H1 (cell line): Measurements from ENCODE around the gene STARD7. TPM values are rescaled to one million over a fixed set of nuclear protein-coding genes. Genes with fewer than 3 reads are reported as not detected.

Experiments
- CTCF ChIA-PET: fragments of 300-600 bp; sonication (Branson Sonifier 250); formaldehyde crosslinking; loops from one replicate; lab custom pipeline; 2021; ENCODE audit not compliant: partially characterized antibody; lab: Charles Lee
- POLR2A ChIA-PET: fragments of 300-600 bp; sonication (Branson Sonifier 250); formaldehyde crosslinking; loops from one replicate; lab custom pipeline; 2021; ENCODE audit warnings: inconsistent platforms; ENCODE audit not compliant: partially characterized antibody; lab: Charles Lee
- DNase-seq, 2 experiments: peaks; one replicate each; pipeline versions ENCODE4 v3.0.0 to v3.0.0-alpha.2; 2010 to 2022; ENCODE audit warnings: low spot score in 2 of 2, low read depth in 1 of 2, mixed read lengths in 1 of 2
- FAIRE-seq: peaks from 2 replicates; lab custom pipeline; 2011; peaks lifted over from hg19 to GRCh38; lab: Jason Lieb, UNC
- H2AFZ ChIP-seq: 2 replicates; pipeline ENCODE4 v1.8.1; 2012; ENCODE audit warnings: low read length, inconsistent platforms
- H2AK5ac ChIP-seq: 2 replicates; pipeline ENCODE4 v1.6.1; 2013; ENCODE audit warnings: low read depth, low read length
- H2BK120ac ChIP-seq: replicated peaks from 2 replicates; pipeline ENCODE3; 2013; ENCODE audit warnings: low read depth, low read length, inconsistent platforms
- H2BK12ac ChIP-seq: 2 replicates; pipeline ENCODE4 v1.6.1; 2013; ENCODE audit warnings: low read depth, low read length
- H2BK15ac ChIP-seq: 2 replicates; pipeline ENCODE4 v1.6.1; 2013; ENCODE audit warnings: low read length
- H2BK20ac ChIP-seq: 2 replicates; pipeline ENCODE4 v1.6.1; 2013; ENCODE audit warnings: low read length
- H2BK5ac ChIP-seq: 2 replicates; pipeline ENCODE4 v1.6.1; 2013; ENCODE audit warnings: low read depth, low read length
- H3K14ac ChIP-seq: 2 replicates; pipeline ENCODE4 v1.6.1; 2013; ENCODE audit warnings: inconsistent platforms; ENCODE audit not compliant: insufficient read length
- H3K18ac ChIP-seq: 2 replicates; pipeline ENCODE4 v1.6.1; 2013; ENCODE audit warnings: low read length; ENCODE audit errors: extremely low read depth
- H3K23ac ChIP-seq: 2 replicates; pipeline ENCODE4 v1.6.1; 2013; ENCODE audit warnings: inconsistent platforms; ENCODE audit not compliant: insufficient read length
- H3K23me2 ChIP-seq: 2 replicates; pipeline ENCODE4 v1.6.1; 2013; ENCODE audit warnings: low read depth, low read length
- H3K27ac ChIP-seq: 2 replicates; pipeline ENCODE4 v1.6.1; 2011; ENCODE audit warnings: low read depth, low read length, inconsistent platforms
- H3K27me3 ChIP-seq, 4 experiments: replicated peaks in 1 of 4; 1 replicate in 1 of 4; 2 replicates in 3 of 4; pipeline versions ENCODE4 v1.6.1 to v1.8.1; 2011 to 2013; ENCODE audit warnings: low read length in 3 of 4, mild to moderate bottlenecking in 3 of 4, inconsistent platforms in 2 of 4, mixed read lengths in 2 of 4, moderate library complexity in 1 of 4; ENCODE audit not compliant: control insufficient read depth in 3 of 4, insufficient read depth in 3 of 4; ENCODE audit errors: extremely low read depth in 1 of 4
- H3K36me3 ChIP-seq, 4 experiments: 2 replicates each; pipeline versions ENCODE4 v1.6.1 to v1.8.1; 2011 to 2013; ENCODE audit warnings: mild to moderate bottlenecking in 4 of 4, low read length in 3 of 4, moderate library complexity in 2 of 4, control low read depth in 1 of 4, inconsistent platforms in 1 of 4; ENCODE audit not compliant: insufficient read depth in 4 of 4, control insufficient read depth in 2 of 4
- H3K4ac ChIP-seq: replicated peaks from 2 replicates; pipeline ENCODE3; 2013; ENCODE audit warnings: low read length, low read depth, mixed read lengths, inconsistent platforms; ENCODE audit not compliant: insufficient read length
- H3K4me1 ChIP-seq, 4 experiments: replicated peaks in 1 of 4; 1 replicate in 1 of 4; 2 replicates in 3 of 4; pipeline versions ENCODE4 v1.6.1 to v1.8.1; 2011 to 2013; ENCODE audit warnings: low read length in 3 of 4, inconsistent platforms in 2 of 4, mixed read lengths in 1 of 4; ENCODE audit not compliant: insufficient read depth in 4 of 4, control insufficient read depth in 3 of 4
- H3K4me2 ChIP-seq, 2 experiments: 2 replicates each; pipeline versions ENCODE4 v1.6.1 to v1.8.1; 2011 to 2013; ENCODE audit warnings: low read depth in 2 of 2, low read length in 2 of 2, control low read depth in 1 of 2, inconsistent platforms in 1 of 2, mild to moderate bottlenecking in 1 of 2; ENCODE audit not compliant: insufficient read depth in 1 of 2
- H3K4me3 ChIP-seq, 4 experiments: fragments of 200-600, 300-600 bp in 1 of 4; sonication (generic), shearing (Covaris generic), sonication (Bioruptor Twin) in 1 of 4; 2 replicates each; pipeline versions ENCODE4 v1.5.1 to v1.8.1; 2011 to 2016; ENCODE audit warnings: low read length in 4 of 4, low read depth in 3 of 4, control low read depth in 2 of 4, inconsistent platforms in 2 of 4, mild to moderate bottlenecking in 2 of 4, mixed read lengths in 1 of 4, moderate library complexity in 1 of 4; ENCODE audit not compliant: insufficient read depth in 2 of 4; ENCODE audit errors: extremely low read depth in 1 of 4
- H3K56ac ChIP-seq: replicated peaks from 2 replicates; pipeline ENCODE3; 2013; ENCODE audit warnings: low read depth, mild to moderate bottlenecking, mixed read lengths, low read length, inconsistent platforms; ENCODE audit not compliant: insufficient read length
- H3K79me1 ChIP-seq: 2 replicates; pipeline ENCODE4 v1.6.1; 2013; ENCODE audit warnings: low read depth, low read length, control low read depth
- H3K79me2 ChIP-seq, 2 experiments: 2 replicates each; pipeline versions ENCODE4 v1.6.1 to v1.8.1; 2012 to 2013; ENCODE audit warnings: low read length in 2 of 2, mild to moderate bottlenecking in 2 of 2, inconsistent platforms in 1 of 2; ENCODE audit not compliant: insufficient read depth in 2 of 2, control insufficient read depth in 1 of 2
- H3K9ac ChIP-seq, 4 experiments: replicated peaks in 1 of 4; 1 replicate in 1 of 4; 2 replicates in 3 of 4; pipeline versions ENCODE4 v1.6.1 to v1.8.1; 2011 to 2013; ENCODE audit warnings: low read depth in 3 of 4, low read length in 3 of 4, control low read depth in 2 of 4, mild to moderate bottlenecking in 2 of 4, moderate library complexity in 2 of 4, inconsistent platforms in 1 of 4; ENCODE audit errors: extremely low read depth in 1 of 4
- H3K9me3 ChIP-seq, 2 experiments: 2 replicates each; pipeline versions ENCODE4 v1.6.1 to v1.8.1; 2012 to 2013; ENCODE audit warnings: mild to moderate bottlenecking in 2 of 2, moderate library complexity in 2 of 2, control low read depth in 1 of 2, inconsistent platforms in 1 of 2, low read depth in 1 of 2, low read length in 1 of 2, mixed read lengths in 1 of 2; ENCODE audit not compliant: insufficient read depth in 2 of 2
- H4K20me1 ChIP-seq, 2 experiments: replicated peaks in 1 of 2; 2 replicates each; pipeline versions ENCODE3 to v1.8.1; 2011 to 2013; ENCODE audit warnings: inconsistent platforms in 2 of 2, low read length in 2 of 2, mild to moderate bottlenecking in 1 of 2; ENCODE audit not compliant: insufficient read depth in 2 of 2, control insufficient read depth in 1 of 2
- H4K5ac ChIP-seq: 2 replicates; pipeline ENCODE4 v1.6.1; 2013; ENCODE audit warnings: low read length, low read depth, mixed read lengths, inconsistent platforms; ENCODE audit not compliant: insufficient read length
- H4K8ac ChIP-seq: 2 replicates; pipeline ENCODE4 v1.8.0; 2013; ENCODE audit warnings: mild to moderate bottlenecking, moderate library complexity, low read length, inconsistent platforms; ENCODE audit not compliant: insufficient read depth; ENCODE audit errors: extremely low read depth
- H4K91ac ChIP-seq: replicated peaks from 2 replicates; pipeline ENCODE3; 2013; ENCODE audit warnings: low read length, mixed read lengths, inconsistent platforms; ENCODE audit not compliant: insufficient read length
- CREB1 ChIP-seq: IDR thresholded peaks from 2 replicates; pipeline ENCODE4 v1.6.1; 2012; ENCODE audit warnings: inconsistent platforms
- RXRA ChIP-seq: IDR thresholded peaks from 2 replicates; pipeline ENCODE4 v1.6.1; 2011; ENCODE audit warnings: low read depth, mild to moderate bottlenecking, low read length, moderate library complexity; ENCODE audit not compliant: insufficient read depth
- WGBS, 2 experiments: shearing (Covaris generic) in 1 of 2; methylation state at CpG; one replicate each; pipeline versions ENCODE4 v1.1.6 to v1.1.7; 2013 to 2015; ENCODE audit warnings: low lambda C conversion rate in 2 of 2, mixed read lengths in 2 of 2, inconsistent platforms in 1 of 2, low coverage in 1 of 2, missing lambda C conversion rate in 1 of 2; ENCODE audit not compliant: insufficient replicate concordance in 2 of 2, insufficient coverage in 1 of 2, insufficient read length in 1 of 2; ENCODE audit errors: extremely low coverage in 1 of 2, missing lambda C conversion rate in 1 of 2; 5-methylcytosine and 5-hydroxymethylcytosine counted together
- polyA plus RNA-seq, 7 experiments: library from polyadenylated mRNA; depleted of rRNA in 3 of 7; stranded (reverse) in 5 of 7; unstranded in 2 of 7; fragments of >200 nt in 5 of 7; fragments of 200-250 nt in 2 of 7; gene quantifications; 1 replicate in 5 of 7; 2 replicates in 1 of 7; 4 replicates in 1 of 7; pipeline versions ENCODE4 v1.2.1 to v1.2.3, GENCODE V29; 2011 to 2013; ENCODE audit warnings: missing spikeins in 2 of 7, mixed read lengths in 2 of 7
- total RNA-seq: library from RNA; stranded (reverse); fragmentation: NEBNext Ultra II Directional; extraction: Animal tissue kit (Norgen Biotek cat#: 25700); gene quantifications from 2 replicates; pipeline ENCODE4 v1.2.1, GENCODE V29; 2021

The STARD7 gene
- total and polyA plus RNA-seq, 2 of the 8 experiments (the other 6 are each of a cell fraction or from before 2014, with no cell fraction given): 89.1 to 200 TPM

DNA sequence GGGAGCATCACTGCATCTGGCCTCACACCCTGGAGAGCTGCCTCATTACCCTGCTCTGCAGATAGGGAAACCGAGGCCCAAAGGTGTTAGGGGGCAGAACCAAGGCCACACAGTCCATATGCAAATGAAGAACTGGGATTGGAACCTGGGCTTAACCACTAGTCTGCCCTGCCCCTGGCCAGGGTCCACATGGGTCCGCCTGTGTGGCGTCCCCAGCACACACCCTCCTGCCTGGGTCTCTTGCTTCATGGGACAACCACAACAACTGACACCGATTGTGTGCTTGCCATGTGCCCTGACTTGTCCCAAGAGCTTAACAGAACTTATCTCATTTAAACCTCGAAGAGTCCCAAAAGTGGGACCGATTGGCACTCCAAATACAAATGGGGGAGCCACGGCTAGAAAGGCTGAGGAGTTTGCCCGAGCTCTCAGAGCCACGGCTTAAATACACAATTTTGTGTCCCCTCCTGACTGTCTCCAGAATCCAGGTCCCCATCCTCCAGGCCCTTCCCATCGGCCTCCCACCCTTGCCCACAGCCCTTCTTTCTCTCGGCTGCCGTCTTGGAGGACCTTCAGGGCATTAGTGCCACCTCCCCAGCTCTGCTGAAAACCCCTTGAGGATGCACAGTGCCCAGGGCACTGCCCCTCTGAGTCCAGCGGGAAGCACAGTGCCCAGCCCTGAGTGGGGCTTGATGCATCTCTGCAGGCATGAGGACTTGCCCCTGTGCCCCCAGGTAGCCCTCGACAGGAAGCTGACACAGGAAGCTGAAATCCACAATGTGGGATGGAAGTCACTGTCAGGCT, 57.6 kb downstream of the STARD7 start:
- ChIA-PET POLR2A (interaction anchor here (0.9 to 1.5 kb wide), 4 partner anchors 9 to 52 kb away, joined by 3 to 4 read pairs (median 4); no protein-coding TSS in a partner anchor), CTCF (interaction anchor here (0.9 to 10.1 kb wide), 8 partner anchors 11 to 40 kb away, joined by 3 to 98 read pairs (median 4); partner anchors contain the start of genes ADRA2B and ASTL)
- peaks cover 0 to 12% (median 6%) of the 10 kb centered on the region in 4 experiments; a peak in 5 of 7 replicates for H3K27me3 ChIP-seq
- H3K4ac ChIP-seq: no peak overlapping the region
- H3K79me1 ChIP-seq: no peaks in the 10 kb centered on the region
- no peak overlapping the region for H2BK5ac ChIP-seq
- H3K27ac ChIP-seq: no peak overlapping the region
- TF ChIP-seq RXRA (no peak), CREB1 (no peak)
- FAIRE-seq (no peak), DNase-seq (no peak)
- no peaks in the 10 kb centered on the region for H3K36me3 ChIP-seq
- H2BK12ac ChIP-seq: peak overlapping the region; percentile 68; the same call in 1 of the 2 replicates
- no peak overlapping the region for H2AFZ ChIP-seq
- no peak overlapping the region; the same call in 1 of the 2 replicates for H4K8ac ChIP-seq
- H3K4me1 ChIP-seq: peaks cover 0 to 38% (median 23%) of the 10 kb centered on the region in 4 experiments; a peak in 6 of 7 replicates
- no peak overlapping the region for H3K23ac ChIP-seq
- H3K79me2 ChIP-seq: no peaks in the 10 kb centered on the region
- H2BK20ac ChIP-seq: 0 out of 2 replicates have a peak overlapping the region, but pooled peaks have one; percentile 86
- no peaks in the 10 kb centered on the region for H3K9me3 ChIP-seq
- H3K9ac ChIP-seq: no peak overlapping the region
- H3K4me3 ChIP-seq: no peak overlapping the region
- H4K5ac ChIP-seq: no peak overlapping the region
- no peak overlapping the region for H3K14ac ChIP-seq
- H3K18ac ChIP-seq: no peak overlapping the region; the same call in 1 of the 2 replicates
- peak overlapping the region; percentile 61 for H2BK120ac ChIP-seq
- H4K91ac ChIP-seq: no peak overlapping the region
- H2BK15ac ChIP-seq: no peak overlapping the region
- peak overlapping the region; percentile 60; the same call in 1 of the 2 replicates for H2AK5ac ChIP-seq
- no peak overlapping the region for H3K56ac ChIP-seq
- no peaks in the 10 kb centered on the region for H4K20me1 ChIP-seq
- H3K4me2 ChIP-seq: no peak overlapping the region
- peaks cover 2% of the 10 kb centered on the region; the same call in 1 of the 2 replicates for H3K23me2 ChIP-seq
- WGBS, 2 experiments: 92% methylated on average over 14 of the region's 14 CpGs; no CpG with 5 or more reads in 1 of the 2 experiments
